ENCODE results near the gene FRMD3.

- no peak for TF ChIP-seq CTCF (IDR thresholded peaks at IDR 0.05)
- TF ChIP-seq, protein P1, sequence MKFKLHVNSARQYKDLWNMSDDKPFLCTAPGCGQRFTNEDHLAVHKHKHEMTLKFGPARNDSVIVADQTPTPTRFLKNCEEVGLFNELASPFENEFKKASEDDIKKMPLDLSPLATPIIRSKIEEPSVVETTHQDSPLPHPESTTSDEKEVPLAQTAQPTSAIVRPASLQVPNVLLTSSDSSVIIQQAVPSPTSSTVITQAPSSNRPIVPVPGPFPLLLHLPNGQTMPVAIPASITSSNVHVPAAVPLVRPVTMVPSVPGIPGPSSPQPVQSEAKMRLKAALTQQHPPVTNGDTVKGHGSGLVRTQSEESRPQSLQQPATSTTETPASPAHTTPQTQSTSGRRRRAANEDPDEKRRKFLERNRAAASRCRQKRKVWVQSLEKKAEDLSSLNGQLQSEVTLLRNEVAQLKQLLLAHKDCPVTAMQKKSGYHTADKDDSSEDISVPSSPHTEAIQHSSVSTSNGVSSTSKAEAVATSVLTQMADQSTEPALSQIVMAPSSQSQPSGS (CRISPR knock-in tag; IDR thresholded peaks at IDR 0.05; ENCODE audit: borderline replicate concordance, low read depth): no peak
- TF ChIP-seq, protein P2, sequence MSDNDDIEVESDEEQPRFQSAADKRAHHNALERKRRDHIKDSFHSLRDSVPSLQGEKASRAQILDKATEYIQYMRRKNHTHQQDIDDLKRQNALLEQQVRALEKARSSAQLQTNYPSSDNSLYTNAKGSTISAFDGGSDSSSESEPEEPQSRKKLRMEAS (CRISPR knock-in tag; IDR thresholded peaks at IDR 0.05): no peak
- TF ChIP-seq, protein P3, sequence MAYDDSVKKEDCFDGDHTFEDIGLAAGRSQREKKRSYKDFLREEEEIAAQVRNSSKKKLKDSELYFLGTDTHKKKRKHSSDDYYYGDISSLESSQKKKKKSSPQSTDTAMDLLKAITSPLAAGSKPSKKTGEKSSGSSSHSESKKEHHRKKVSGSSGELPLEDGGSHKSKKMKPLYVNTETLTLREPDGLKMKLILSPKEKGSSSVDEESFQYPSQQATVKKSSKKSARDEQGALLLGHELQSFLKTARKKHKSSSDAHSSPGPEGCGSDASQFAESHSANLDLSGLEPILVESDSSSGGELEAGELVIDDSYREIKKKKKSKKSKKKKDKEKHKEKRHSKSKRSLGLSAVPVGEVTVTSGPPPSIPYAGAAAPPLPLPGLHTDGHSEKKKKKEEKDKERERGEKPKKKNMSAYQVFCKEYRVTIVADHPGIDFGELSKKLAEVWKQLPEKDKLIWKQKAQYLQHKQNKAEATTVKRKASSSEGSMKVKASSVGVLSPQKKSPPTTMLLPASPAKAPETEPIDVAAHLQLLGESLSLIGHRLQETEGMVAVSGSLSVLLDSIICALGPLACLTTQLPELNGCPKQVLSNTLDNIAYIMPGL (CRISPR knock-in tag; IDR thresholded peaks at IDR 0.05): no peak
- no peak for TF ChIP-seq FOXJ3 (CRISPR knock-in tag; IDR thresholded peaks at IDR 0.05; ENCODE audit: borderline replicate concordance)
- TF ChIP-seq, protein P4, sequence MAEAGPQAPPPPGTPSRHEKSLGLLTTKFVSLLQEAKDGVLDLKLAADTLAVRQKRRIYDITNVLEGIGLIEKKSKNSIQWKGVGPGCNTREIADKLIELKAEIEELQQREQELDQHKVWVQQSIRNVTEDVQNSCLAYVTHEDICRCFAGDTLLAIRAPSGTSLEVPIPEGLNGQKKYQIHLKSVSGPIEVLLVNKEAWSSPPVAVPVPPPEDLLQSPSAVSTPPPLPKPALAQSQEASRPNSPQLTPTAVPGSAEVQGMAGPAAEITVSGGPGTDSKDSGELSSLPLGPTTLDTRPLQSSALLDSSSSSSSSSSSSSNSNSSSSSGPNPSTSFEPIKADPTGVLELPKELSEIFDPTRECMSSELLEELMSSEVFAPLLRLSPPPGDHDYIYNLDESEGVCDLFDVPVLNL (CRISPR knock-in tag; IDR thresholded peaks at IDR 0.05; ENCODE audit: borderline replicate concordance, low read depth): no peak
- TF ChIP-seq, protein P5, sequence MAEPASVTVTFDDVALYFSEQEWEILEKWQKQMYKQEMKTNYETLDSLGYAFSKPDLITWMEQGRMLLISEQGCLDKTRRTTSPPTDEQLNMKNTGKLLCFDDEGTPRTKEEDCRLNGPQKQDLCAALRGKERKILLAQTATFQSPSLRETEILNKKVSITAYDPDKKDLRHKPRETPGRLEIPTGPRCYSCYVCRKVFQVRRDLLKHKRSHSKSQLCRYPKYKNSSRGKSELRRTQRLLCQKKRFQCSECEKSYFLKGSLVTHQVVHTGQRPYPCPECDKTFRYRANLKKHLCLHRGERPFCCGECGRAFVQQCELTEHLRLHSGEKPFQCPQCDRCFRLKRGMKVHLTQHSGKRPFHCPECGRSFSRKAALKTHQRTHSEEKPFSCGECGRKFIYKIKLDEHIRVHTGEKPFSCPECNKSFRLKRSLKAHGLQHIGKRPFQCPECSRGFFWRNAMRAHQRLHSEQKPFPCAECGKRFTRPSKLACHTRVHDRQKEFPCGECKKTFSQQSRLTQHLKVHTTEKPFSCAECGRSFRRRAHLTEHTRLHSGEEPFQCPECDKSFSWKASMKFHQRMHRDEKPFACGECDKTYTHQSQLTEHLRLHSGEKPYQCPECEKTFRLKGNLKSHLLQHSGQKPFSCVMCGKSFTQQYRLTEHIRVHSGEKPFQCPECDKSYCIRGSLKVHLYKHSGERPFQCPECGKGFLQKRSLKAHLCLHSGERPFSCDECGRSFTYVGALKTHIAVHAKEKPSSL (CRISPR knock-in tag; conservative IDR thresholded peaks at IDR 0.05): no peak
- no peak for TF ChIP-seq USF1 (CRISPR knock-in tag; IDR thresholded peaks at IDR 0.05)
- TF ChIP-seq ATF3 (CRISPR knock-in tag; conservative IDR thresholded peaks at IDR 0.05): no peak
- TF ChIP-seq, protein P6, sequence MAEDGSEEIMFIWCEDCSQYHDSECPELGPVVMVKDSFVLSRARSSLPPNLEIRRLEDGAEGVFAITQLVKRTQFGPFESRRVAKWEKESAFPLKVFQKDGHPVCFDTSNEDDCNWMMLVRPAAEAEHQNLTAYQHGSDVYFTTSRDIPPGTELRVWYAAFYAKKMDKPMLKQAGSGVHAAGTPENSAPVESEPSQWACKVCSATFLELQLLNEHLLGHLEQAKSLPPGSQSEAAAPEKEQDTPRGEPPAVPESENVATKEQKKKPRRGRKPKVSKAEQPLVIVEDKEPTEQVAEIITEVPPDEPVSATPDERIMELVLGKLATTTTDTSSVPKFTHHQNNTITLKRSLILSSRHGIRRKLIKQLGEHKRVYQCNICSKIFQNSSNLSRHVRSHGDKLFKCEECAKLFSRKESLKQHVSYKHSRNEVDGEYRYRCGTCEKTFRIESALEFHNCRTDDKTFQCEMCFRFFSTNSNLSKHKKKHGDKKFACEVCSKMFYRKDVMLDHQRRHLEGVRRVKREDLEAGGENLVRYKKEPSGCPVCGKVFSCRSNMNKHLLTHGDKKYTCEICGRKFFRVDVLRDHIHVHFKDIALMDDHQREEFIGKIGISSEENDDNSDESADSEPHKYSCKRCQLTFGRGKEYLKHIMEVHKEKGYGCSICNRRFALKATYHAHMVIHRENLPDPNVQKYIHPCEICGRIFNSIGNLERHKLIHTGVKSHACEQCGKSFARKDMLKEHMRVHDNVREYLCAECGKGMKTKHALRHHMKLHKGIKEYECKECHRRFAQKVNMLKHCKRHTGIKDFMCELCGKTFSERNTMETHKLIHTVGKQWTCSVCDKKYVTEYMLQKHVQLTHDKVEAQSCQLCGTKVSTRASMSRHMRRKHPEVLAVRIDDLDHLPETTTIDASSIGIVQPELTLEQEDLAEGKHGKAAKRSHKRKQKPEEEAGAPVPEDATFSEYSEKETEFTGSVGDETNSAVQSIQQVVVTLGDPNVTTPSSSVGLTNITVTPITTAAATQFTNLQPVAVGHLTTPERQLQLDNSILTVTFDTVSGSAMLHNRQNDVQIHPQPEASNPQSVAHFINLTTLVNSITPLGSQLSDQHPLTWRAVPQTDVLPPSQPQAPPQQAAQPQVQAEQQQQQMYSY (CRISPR knock-in tag; IDR thresholded peaks at IDR 0.05): no peak
- TF ChIP-seq ZNF512 (CRISPR knock-in tag; IDR thresholded peaks at IDR 0.05; ENCODE audit: borderline replicate concordance): no peak
- no peak for TF ChIP-seq RELA (CRISPR knock-in tag; IDR thresholded peaks at IDR 0.05; ENCODE audit: borderline replicate concordance)
- no peak for TF ChIP-seq NR3C1 (CRISPR knock-in tag; conservative IDR thresholded peaks at IDR 0.05; ENCODE audit: low read depth)
Measured at GRCh38 chr9:83238871-83239640, 299.1 kb downstream of the FRMD3 start.

Data from WTC11 (cell line).